Fibroblast of lung (primary cell): ENCODE data around the gene CNOT1. TPM values are rescaled to one million over a fixed set of nuclear protein-coding genes. Genes with fewer than 3 reads are reported as not detected.

ENCODE experiments used
- DNase-seq, 2 donors: peaks; one replicate each; pipeline versions ENCODE4 v3.0.0 to v3.0.0-alpha.2; 2010; ENCODE audit warnings: low read depth in 2 of 2
- H2AFZ ChIP-seq: 2 replicates; pipeline ENCODE4 v1.5.1; 2012; ENCODE audit warnings: low read length, control low read depth, inconsistent platforms
- H3K27ac ChIP-seq: 2 replicates; pipeline ENCODE4 v1.5.1; 2011; ENCODE audit warnings: low read length, control low read depth; ENCODE audit not compliant: insufficient read depth
- H3K27me3 ChIP-seq: 2 replicates; pipeline ENCODE4 v1.5.1; 2011; ENCODE audit warnings: mild to moderate bottlenecking, low read length; ENCODE audit not compliant: control insufficient read depth, insufficient read depth
- H3K36me3 ChIP-seq: 2 replicates; pipeline ENCODE4 v1.5.1; 2011; ENCODE audit warnings: low read length; ENCODE audit not compliant: control insufficient read depth, insufficient read depth
- H3K4me1 ChIP-seq: 2 replicates; pipeline ENCODE4 v1.5.1; 2011; ENCODE audit warnings: low read length; ENCODE audit not compliant: control insufficient read depth, insufficient read depth; ENCODE audit errors: extremely low read depth
- H3K4me2 ChIP-seq: 2 replicates; pipeline ENCODE4 v1.5.1; 2011; ENCODE audit warnings: low read length, control low read depth; ENCODE audit not compliant: insufficient read depth; ENCODE audit errors: extremely low read depth
- H3K4me3 ChIP-seq, 4 experiments: fragments of 200-600 bp in 1 of 4; sonication (generic) in 1 of 4; replicated peaks in 1 of 4; 2 replicates each; pipeline ENCODE4 v1.5.1; 2011 to 2016; ENCODE audit warnings: low read length in 4 of 4, low read depth in 3 of 4, mild to moderate bottlenecking in 3 of 4, control low read depth in 2 of 4, inconsistent platforms in 1 of 4, mixed read lengths in 1 of 4; ENCODE audit not compliant: insufficient read depth in 1 of 4; ENCODE audit errors: control extremely low read depth in 1 of 4
- H3K79me2 ChIP-seq: 2 replicates; pipeline ENCODE4 v1.5.1; 2012; ENCODE audit warnings: mild to moderate bottlenecking, low read length, inconsistent platforms; ENCODE audit not compliant: control insufficient read depth, insufficient read depth
- H3K9ac ChIP-seq: 2 replicates; pipeline ENCODE4 v1.5.1; 2011; ENCODE audit warnings: mild to moderate bottlenecking, low read length, control low read depth; ENCODE audit not compliant: insufficient read depth
- H3K9me3 ChIP-seq: 2 replicates; pipeline ENCODE4 v1.5.1; 2012; ENCODE audit warnings: low read depth, low read length; ENCODE audit not compliant: control insufficient read depth, insufficient read depth
- H4K20me1 ChIP-seq: 2 replicates; pipeline ENCODE4 v1.5.1; 2011; ENCODE audit warnings: low read length; ENCODE audit not compliant: control insufficient read depth, insufficient read depth; ENCODE audit errors: extremely low read depth
- EZH2 ChIP-seq: IDR thresholded peaks from 2 replicates; pipeline ENCODE4 v1.5.1; 2012; ENCODE audit warnings: low read length, control low read depth, mild to moderate bottlenecking; ENCODE audit errors: missing control alignments
- polyA plus RNA-seq, 2 donors: library from polyadenylated mRNA; depleted of rRNA in 1 of 2; stranded (reverse) in 1 of 2; unstranded in 1 of 2; fragments of >200 nt; gene quantifications; 2 replicates each; pipeline ENCODE4 v1.2.1, GENCODE V29; 2011 to 2012; ENCODE audit warnings: missing spikeins in 1 of 2
- total RNA-seq: library from RNA; depleted of rRNA; stranded (reverse); fragments of >200 nt; gene quantifications from 2 replicates; pipeline ENCODE4 v1.2.1, GENCODE V29; 2014
- TF ChIP-seq, protein P1 (sequence below), 2 donors: IDR thresholded peaks in 1 of 2; conservative IDR thresholded peaks in 1 of 2; 1 replicate in 1 of 2; 2 replicates in 1 of 2; pipeline ENCODE4 v1.5.1; 2011 to 2012; ENCODE audit warnings: low read length in 2 of 2, control low read depth in 1 of 2, inconsistent platforms in 1 of 2, low read depth in 1 of 2, mild to moderate bottlenecking in 1 of 2

Gene CNOT1
- total and polyA plus RNA-seq, 2 donors (not counting 1 experiment from before 2014, with no cell fraction given): 59.0 to 162 TPM

GRCh38 chr16:58537124-58537906 is 92.3 kb downstream of the CNOT1 start:
- H3K9ac ChIP-seq: no peak overlapping the region

GRCh38 chr16:58536278-58536677 is 93.3 kb downstream of the CNOT1 start:
- Histone ChIP-seq H3K4me3 (no peak overlapping the region), H3K4me1 (no peaks in the 10 kb centered on the region), H3K27me3 (no peaks in the 10 kb centered on the region), H3K27ac (no peak overlapping the region), H4K20me1 (no peaks in the 10 kb centered on the region), H3K9ac (no peak overlapping the region), H3K36me3 (peaks cover 22% of the 10 kb centered on the region), H2AFZ (no peak overlapping the region), H3K79me2 (no peaks in the 10 kb centered on the region), H3K9me3 (no peaks in the 10 kb centered on the region), H3K4me2 (no peak overlapping the region)
- DNase-seq: no peak
- TF ChIP-seq EZH2: no peak
- TF ChIP-seq, protein P1, sequence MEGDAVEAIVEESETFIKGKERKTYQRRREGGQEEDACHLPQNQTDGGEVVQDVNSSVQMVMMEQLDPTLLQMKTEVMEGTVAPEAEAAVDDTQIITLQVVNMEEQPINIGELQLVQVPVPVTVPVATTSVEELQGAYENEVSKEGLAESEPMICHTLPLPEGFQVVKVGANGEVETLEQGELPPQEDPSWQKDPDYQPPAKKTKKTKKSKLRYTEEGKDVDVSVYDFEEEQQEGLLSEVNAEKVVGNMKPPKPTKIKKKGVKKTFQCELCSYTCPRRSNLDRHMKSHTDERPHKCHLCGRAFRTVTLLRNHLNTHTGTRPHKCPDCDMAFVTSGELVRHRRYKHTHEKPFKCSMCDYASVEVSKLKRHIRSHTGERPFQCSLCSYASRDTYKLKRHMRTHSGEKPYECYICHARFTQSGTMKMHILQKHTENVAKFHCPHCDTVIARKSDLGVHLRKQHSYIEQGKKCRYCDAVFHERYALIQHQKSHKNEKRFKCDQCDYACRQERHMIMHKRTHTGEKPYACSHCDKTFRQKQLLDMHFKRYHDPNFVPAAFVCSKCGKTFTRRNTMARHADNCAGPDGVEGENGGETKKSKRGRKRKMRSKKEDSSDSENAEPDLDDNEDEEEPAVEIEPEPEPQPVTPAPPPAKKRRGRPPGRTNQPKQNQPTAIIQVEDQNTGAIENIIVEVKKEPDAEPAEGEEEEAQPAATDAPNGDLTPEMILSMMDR (conservative IDR thresholded peaks at IDR 0.05 in 1 of 2, IDR thresholded peaks at IDR 0.05 in 1 of 2; ENCODE audit: low read depth in 1 of 2, low read length in 2 of 2): no peak

More at GRCh38 chr16:58537124-58537906, 92.3 kb downstream of the CNOT1 start:
- Histone ChIP-seq H3K36me3 (peaks cover 17% of the 10 kb centered on the region), H4K20me1 (no peaks in the 10 kb centered on the region), H3K27me3 (no peaks in the 10 kb centered on the region), H3K4me1 (no peaks in the 10 kb centered on the region), H3K4me2 (no peak overlapping the region), H3K27ac (no peak overlapping the region), H3K9me3 (no peaks in the 10 kb centered on the region), H3K4me3 (no peak overlapping the region), H3K79me2 (no peaks in the 10 kb centered on the region), H2AFZ (no peak overlapping the region)
- no peak for DNase-seq
- TF ChIP-seq EZH2: no peak
- TF ChIP-seq, protein P1 (conservative IDR thresholded peaks at IDR 0.05 in 1 of 2, IDR thresholded peaks at IDR 0.05 in 1 of 2; ENCODE audit: low read depth in 1 of 2, low read length in 2 of 2): no peak

DNA sequence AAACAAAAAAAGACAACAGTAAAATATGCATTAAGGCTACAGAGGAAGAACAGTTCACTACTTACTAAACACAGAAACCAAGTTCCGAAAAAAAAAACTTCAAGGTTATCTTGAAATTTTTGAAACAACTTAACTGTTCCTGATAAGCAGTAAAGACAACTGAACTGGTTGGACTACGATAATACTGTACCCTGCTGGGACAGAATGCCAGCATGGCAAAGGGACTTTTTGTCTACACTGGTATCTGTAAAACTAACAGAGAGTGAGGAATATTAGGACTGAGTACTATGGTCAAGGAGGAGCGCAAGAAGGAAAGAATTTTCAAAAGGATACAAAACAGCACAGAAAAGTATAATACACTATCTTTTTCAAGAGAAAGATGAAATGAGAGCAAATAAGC is 94.5 kb downstream of the CNOT1 start:
- H4K20me1 ChIP-seq: no peaks in the 10 kb centered on the region
- H3K79me2 ChIP-seq: no peaks in the 10 kb centered on the region
- H3K27me3 ChIP-seq: no peaks in the 10 kb centered on the region
- H3K36me3 ChIP-seq: peaks cover 28% of the 10 kb centered on the region
- H2AFZ ChIP-seq: no peak overlapping the region
- no peak overlapping the region for H3K9ac ChIP-seq
- no peak overlapping the region for H3K27ac ChIP-seq
- H3K4me3 ChIP-seq: no peak overlapping the region
- H3K4me2 ChIP-seq: no peak overlapping the region
- TF ChIP-seq, protein P1 (conservative IDR thresholded peaks at IDR 0.05 in 1 of 2, IDR thresholded peaks at IDR 0.05 in 1 of 2; ENCODE audit: low read depth in 1 of 2, low read length in 2 of 2): no peak
- no peak for TF ChIP-seq EZH2
- no peaks in the 10 kb centered on the region for H3K4me1 ChIP-seq
- DNase-seq: no peak
- no peaks in the 10 kb centered on the region for H3K9me3 ChIP-seq
